Prostate gland (tissue), 2 donors: ENCODE results near the gene OPN4. TPM values are rescaled to one million over a fixed set of nuclear protein-coding genes. Genes with fewer than 3 reads are reported as not detected.
A peak's percentile ranks its signal among the peaks of the same experiment; 100 is the strongest.

Experiments
- DNase-seq: peaks from one replicate; pipeline ENCODE4 v3.0.0-alpha.2; 2019; ENCODE audit warnings: low spot score
- H3K27ac ChIP-seq, 2 donors: fragments of 200-600 bp; sonication (generic); 2 replicates each; pipeline ENCODE4 v1.5.1; 2017 to 2019
- H3K27me3 ChIP-seq: fragments of 200-600 bp; sonication (generic); replicated peaks from 2 replicates; pipeline ENCODE4 v1.5.1; 2019; ENCODE audit not compliant: insufficient read depth
- H3K36me3 ChIP-seq, 2 donors: fragments of 200-600 bp; sonication (generic); 1 replicate in 1 of 2; 2 replicates in 1 of 2; pipeline versions ENCODE4 v1.5.1 to v1.8.1; 2017 to 2019
- H3K4me1 ChIP-seq: fragments of 200-600 bp; sonication (generic); replicated peaks from 2 replicates; pipeline ENCODE4 v1.5.1; 2019
- H3K4me3 ChIP-seq, 2 donors: fragments of 200-600 bp; sonication (generic); 2 replicates each; pipeline ENCODE4 v1.5.1; 2017 to 2019
- H3K9me3 ChIP-seq: fragments of 200-600 bp; sonication (generic); 2 replicates; pipeline ENCODE4 v1.5.1; 2017
- CTCF ChIP-seq, 4 experiments: fragments of 200-600 bp in 2 of 4; fragments of 450-650 bp in 2 of 4; sonication (generic) in 2 of 4; IDR thresholded peaks; 1 replicate in 3 of 4; 2 replicates in 1 of 4; pipeline ENCODE4 v1.5.1; 2016 to 2019; ENCODE audit warnings: antibody characterized with exemption in 4 of 4, mild to moderate bottlenecking in 2 of 4, moderate library complexity in 2 of 4
- POLR2A ChIP-seq: fragments of 450-650 bp; IDR thresholded peaks from one replicate; pipeline ENCODE4 v1.6.1; 2016; ENCODE audit warnings: antibody characterized with exemption, mild to moderate bottlenecking
- POLR2AphosphoS5 ChIP-seq: sonication (generic); formaldehyde crosslinking; IDR thresholded peaks from one replicate; pipeline ENCODE4 v1.6.1; 2017; ENCODE audit warnings: antibody characterized with exemption
- WGBS: methylation state at CpG from one replicate; pipeline ENCODE4 v1.1.5; 2018; 5-methylcytosine and 5-hydroxymethylcytosine counted together
- intact Hi-C: fragments of 100-400 bp; cut with DNase I; formaldehyde crosslinking; loops from one replicate; pipeline ENCODE4 v1.14.2; 2022
- total RNA-seq, 2 donors: library from RNA; depleted of rRNA; stranded (reverse); fragments of >200 nt; gene quantifications; one replicate each; pipeline ENCODE4 v1.1.0, GENCODE V29; 2016

OPN4 gene
- total RNA-seq, 2 donors from 2014 or later, result not detected

- no peaks in the 10 kb centered on the region for H3K36me3 ChIP-seq
- H3K4me3 ChIP-seq, result no peak overlapping the region
- intact Hi-C loops, result loop anchor here (5.0 to 10.0 kb wide), 2 partner anchors 212 to 409 kb away; partner anchors contain the start of genes GLUD1 and SHLD2
- no peaks in the 10 kb centered on the region for H3K4me1 ChIP-seq
- TF ChIP-seq POLR2A (no peak), CTCF (IDR thresholded peaks at IDR 0.05) (no peak), POLR2AphosphoS5 (no peak)
- no peak for DNase-seq
- peak overlapping the region in 1 of 2 donors; percentile 67 for H3K27ac ChIP-seq
- WGBS, result 93% methylated on average over 9 of the region's 9 CpGs
- no peaks in the 10 kb centered on the region for H3K27me3 ChIP-seq
- H3K9me3 ChIP-seq, result no peaks in the 10 kb centered on the region
Observed at GRCh38 chr10:86685416-86685815, 31.1 kb downstream of the OPN4 start.

GRCh38 chr10:86685893-86686632, 31.7 kb downstream of the OPN4 start:
- Histone ChIP-seq H3K36me3 (no peaks in the 10 kb centered on the region), H3K27me3 (no peaks in the 10 kb centered on the region), H3K27ac (no peak overlapping the region), H3K9me3 (no peaks in the 10 kb centered on the region), H3K4me1 (no peaks in the 10 kb centered on the region), H3K4me3 (no peak overlapping the region)
- WGBS, result 76% methylated on average over 12 of the region's 13 CpGs
- DNase-seq, result no peak
- intact Hi-C loops, result loop anchor here (5.0 to 10.0 kb wide), 2 partner anchors 211 to 409 kb away; partner anchors contain the start of genes GLUD1 and SHLD2
- TF ChIP-seq CTCF (IDR thresholded peaks at IDR 0.05), result no peak

GRCh38 chr10:86686972-86687371, 32.6 kb downstream of the OPN4 start:
- intact Hi-C loops, result loop anchor here (5.0 to 10.0 kb wide), 2 partner anchors 210 to 408 kb away; partner anchors contain the start of genes GLUD1 and SHLD2
- Histone ChIP-seq H3K36me3 (no peaks in the 10 kb centered on the region), H3K4me1 (no peaks in the 10 kb centered on the region), H3K27ac (no peak overlapping the region), H3K4me3 (no peak overlapping the region), H3K27me3 (no peaks in the 10 kb centered on the region), H3K9me3 (no peaks in the 10 kb centered on the region)
- no peak for DNase-seq
- 92% methylated on average over 19 of the region's 19 CpGs for WGBS
- TF ChIP-seq POLR2A, result no peak
- no peak for TF ChIP-seq POLR2AphosphoS5
- TF ChIP-seq CTCF (IDR thresholded peaks at IDR 0.05), result no peak

GRCh38 chr10:86687750-86688149, 33.4 kb downstream of the OPN4 start:
- no peak for DNase-seq
- Histone ChIP-seq H3K36me3 (no peaks in the 10 kb centered on the region), H3K9me3 (no peaks in the 10 kb centered on the region), H3K4me1 (no peaks in the 10 kb centered on the region), H3K4me3 (no peak overlapping the region), H3K27me3 (no peaks in the 10 kb centered on the region), H3K27ac (no peak overlapping the region)
- TF ChIP-seq CTCF (IDR thresholded peaks at IDR 0.05) (no peak), POLR2A (no peak), POLR2AphosphoS5 (no peak)
- intact Hi-C loops, result loop anchor here (5.0 to 10.0 kb wide), 2 partner anchors 210 to 407 kb away; partner anchors contain the start of genes GLUD1 and SHLD2
- 27% methylated on average over 4 of the region's 4 CpGs for WGBS
